K562 (cell line): ENCODE measurements around the gene GLE1. TPM values are rescaled to one million over a fixed set of nuclear protein-coding genes. Genes with fewer than 3 reads are reported as not detected.

Experiments used
- ATAC-seq: fragments of 200-7000 bp; cut with Tn5 transposase; 3 replicates; pipeline ENCODE4 v1.9.1; 2020; ENCODE audit warnings: moderate library complexity
- BruUV-seq: library from RNA; stranded (reverse); fragments of 400-500 nt; replicated peaks from 2 replicates; lab custom pipeline; 2021; lab: Mats Ljungman, UMichigan
- CTCF ChIA-PET: fragments of 300-600 bp; formaldehyde crosslinking; extraction: SDS; loops from one replicate; lab custom pipeline; 2021; ENCODE audit warnings: low intra/inter-chr PET ratio; lab: Yijun Ruan, JAX
- POLR2A ChIA-PET: fragments of 300-600, 350-650 bp; sonication (Branson Sonifier 250); formaldehyde crosslinking; extraction: SDS; loops from one replicate; lab custom pipeline; 2021; ENCODE audit warnings: antibody characterized with exemption, inconsistent platforms; lab: Yijun Ruan, JAX
- DNase-seq, 4 experiments: peaks; one replicate each; pipeline versions ENCODE4 v3.0.0 to v3.0.0-alpha.2; 2011 to 2018; ENCODE audit warnings: low spot score in 3 of 4, mixed read lengths in 3 of 4; ENCODE audit errors: extremely low read depth in 1 of 4
- FAIRE-seq: peaks from 2 replicates; lab custom pipeline; 2011; peaks lifted over from hg19 to GRCh38; lab: Jason Lieb, UNC
- H2AFZ ChIP-seq: 2 replicates; pipeline ENCODE4 v1.6.0; 2011; ENCODE audit warnings: low read depth, low read length, control low read depth, inconsistent platforms
- H3K27ac ChIP-seq: fragments of 200-600 bp; 3 replicates; pipeline ENCODE4 v1.8.0; 2011; ENCODE audit warnings: low read depth, mild to moderate bottlenecking, control low read depth, inconsistent platforms, low read length, moderate library complexity, mixed read lengths; ENCODE audit errors: extremely low read depth
- H3K27me3 ChIP-seq, 2 experiments: fragments of 300-600 bp in 1 of 2; 2 replicates in 1 of 2; 3 replicates in 1 of 2; pipeline versions ENCODE4 v1.6.0 to v1.8.0; 2011; ENCODE audit warnings: inconsistent platforms in 2 of 2, low read length in 2 of 2, mild to moderate bottlenecking in 1 of 2, mixed read lengths in 1 of 2, moderate library complexity in 1 of 2; ENCODE audit not compliant: control insufficient read depth in 2 of 2, insufficient read depth in 2 of 2
- H3K36me3 ChIP-seq: fragments of 300-600 bp; 3 replicates; pipeline ENCODE4 v1.8.0; 2011; ENCODE audit warnings: mild to moderate bottlenecking, low read length, inconsistent platforms; ENCODE audit not compliant: control insufficient read depth, insufficient read depth
- H3K4me1 ChIP-seq, 2 experiments: fragments of 200-600 bp in 1 of 2; replicated peaks in 1 of 2; 2 replicates in 1 of 2; 3 replicates in 1 of 2; pipeline versions ENCODE4 v1.5.1 to v1.8.0; 2011; ENCODE audit warnings: inconsistent platforms in 2 of 2, low read length in 2 of 2, mild to moderate bottlenecking in 1 of 2, mixed read lengths in 1 of 2, moderate library complexity in 1 of 2; ENCODE audit not compliant: control insufficient read depth in 2 of 2, insufficient read depth in 2 of 2
- H3K4me2 ChIP-seq: 2 replicates; pipeline ENCODE4 v1.6.1; 2011; ENCODE audit warnings: low read length, control low read depth, inconsistent platforms, mixed read lengths; ENCODE audit not compliant: insufficient read depth
- H3K4me3 ChIP-seq: fragments of 200-600 bp; sonication (generic), shearing (Covaris generic); 2 replicates; pipeline ENCODE4 v1.5.1; 2016; ENCODE audit warnings: control low read depth, inconsistent platforms
- H3K79me2 ChIP-seq: fragments of 200-600 bp; 3 replicates; pipeline ENCODE4 v1.8.0; 2011; ENCODE audit warnings: low read length, inconsistent platforms; ENCODE audit not compliant: control insufficient read depth, insufficient read depth
- H3K9ac ChIP-seq, 2 experiments: 2 replicates each; pipeline versions ENCODE4 v1.6.0 to v1.6.1; 2011; ENCODE audit warnings: low read depth in 2 of 2, low read length in 2 of 2, control low read depth in 1 of 2, inconsistent platforms in 1 of 2, mild to moderate bottlenecking in 1 of 2, mixed read lengths in 1 of 2; ENCODE audit not compliant: insufficient read depth in 1 of 2
- H3K9me1 ChIP-seq: one replicate; pipeline ENCODE4 v1.6.0; 2011; ENCODE audit warnings: inconsistent platforms, mild to moderate bottlenecking, low read length, moderate library complexity; ENCODE audit not compliant: control insufficient read depth, insufficient read depth
- H3K9me3 ChIP-seq: replicated peaks from 2 replicates; pipeline ENCODE4 v1.5.1; 2011; ENCODE audit warnings: low read depth, low read length, inconsistent platforms; ENCODE audit not compliant: control insufficient read depth, insufficient read depth
- H4K20me1 ChIP-seq: replicated peaks from 2 replicates; pipeline ENCODE4 v1.6.1; 2011; ENCODE audit warnings: low read length, inconsistent platforms, mixed read lengths; ENCODE audit not compliant: control insufficient read depth, insufficient read depth
- BMI1 ChIP-seq: fragments of 150-350 bp; IDR thresholded peaks from 2 replicates; pipeline ENCODE4 v1.6.1; 2014; ENCODE audit warnings: low read length
- E2F3 ChIP-seq: fragments of 250-450 bp; sonication (Bioruptor Pico); IDR thresholded peaks from 2 replicates; pipeline ENCODE4 v1.4.0; 2020; ENCODE audit warnings: mild to moderate bottlenecking
- EP400 ChIP-seq: fragments of 450-650 bp; IDR thresholded peaks from 2 replicates; pipeline ENCODE4 v1.6.1; 2017; ENCODE audit warnings: antibody characterized with exemption, mild to moderate bottlenecking, moderate library complexity
- PCBP2 ChIP-seq: fragments of 200-400 bp; formaldehyde crosslinking; IDR thresholded peaks from 2 replicates; pipeline ENCODE4 v1.6.1; 2018; ENCODE audit warnings: low read length, low read depth, mild to moderate bottlenecking, moderate library complexity; ENCODE audit not compliant: poor library complexity, severe bottlenecking
- POLR2G ChIP-seq: fragments of 200-400 bp; formaldehyde crosslinking; IDR thresholded peaks from 2 replicates; pipeline ENCODE4 v1.6.1; 2017; ENCODE audit warnings: low read depth, mild to moderate bottlenecking, antibody characterized with exemption, low read length, moderate library complexity
- SMARCA5 ChIP-seq: fragments of 450-650 bp; IDR thresholded peaks from 2 replicates; pipeline ENCODE4 v1.6.1; 2016
- YY1 ChIP-seq, 3 experiments: IDR thresholded peaks; 2 replicates each; pipeline ENCODE4 v1.6.1; 2011; ENCODE audit warnings: low read length in 2 of 3, mild to moderate bottlenecking in 2 of 3, moderate library complexity in 2 of 3, borderline replicate concordance in 1 of 3, control low read depth in 1 of 3, low read depth in 1 of 3; ENCODE audit not compliant: insufficient read depth in 3 of 3, insufficient replicate concordance in 2 of 3, control insufficient read depth in 1 of 3, insufficient read length in 1 of 3; ENCODE audit errors: extremely low read depth in 1 of 3
- ZBTB33 ChIP-seq: sonication (generic); formaldehyde crosslinking; IDR thresholded peaks from 2 replicates; pipeline ENCODE4 v1.8.1; 2023; ENCODE audit warnings: mild to moderate bottlenecking, missing genetic modification reagents
- ZNF121 ChIP-seq: sonication (generic); formaldehyde crosslinking; conservative IDR thresholded peaks from 2 replicates; pipeline ENCODE4 v1.8.0; 2022; ENCODE audit warnings: missing genetic modification reagents
- ZNF717 ChIP-seq: fragments of 250-450 bp; sonication (Bioruptor Pico); IDR thresholded peaks from 2 replicates; pipeline ENCODE4 v1.5.0; 2021
- WGBS: fragments of 100-300 bp; shearing (Covaris generic); methylation state at CpG from one replicate; pipeline ENCODE4 v1.1.6; 2016; ENCODE audit warnings: low coverage, mixed read lengths; ENCODE audit not compliant: insufficient coverage; ENCODE audit errors: missing lambda C conversion rate; 5-methylcytosine and 5-hydroxymethylcytosine counted together
- in situ Hi-C: fragments of 300-500 bp; cut with MboI; formaldehyde crosslinking; loops from 4 replicates; pipeline ENCODE4 v1.15.0; 2018; ENCODE audit warnings: inconsistent platforms, mixed read lengths
- intact Hi-C: fragments of 100-400 bp; cut with micrococcal nuclease; formaldehyde crosslinking; loops from 2 replicates; pipeline ENCODE4 v1.14.2; 2022
- polyA plus RNA-seq, 8 experiments: library from polyadenylated mRNA; depleted of rRNA in 4 of 8; stranded (reverse) in 5 of 8; unstranded in 3 of 8; fragments of >200 nt; fragmentation: Nextera tagmentation in 2 of 8; fragmentation: Illumina TruSeq in 1 of 8; extraction: Ambion mirVana in 2 of 8; extraction: Trizol in 1 of 8; gene quantifications; 2 replicates each; pipeline versions ENCODE4 v1.2.1 to v1.2.3, GENCODE V29; 2011 to 2014; ENCODE audit warnings: inconsistent platforms in 1 of 8, missing spikeins in 1 of 8
- total RNA-seq, 7 experiments: library from RNA; depleted of rRNA in 6 of 7; stranded (reverse); fragments of >200 nt in 6 of 7; fragmentation: Illumina TruSeq in 2 of 7; extraction: Trizol in 2 of 7; gene quantifications; 2 replicates each; pipeline versions ENCODE4 v1.2.1 to v1.2.3, GENCODE V29; 2011 to 2021; ENCODE audit warnings: low replicate concordance in 1 of 7
- TF ChIP-seq, protein P1 (sequence below): sonication (generic); formaldehyde crosslinking; IDR thresholded peaks from 2 replicates; pipeline ENCODE4 v1.8.0; 2023; ENCODE audit warnings: mild to moderate bottlenecking, missing genetic modification reagents
- TF ChIP-seq, protein P2 (sequence below): fragments of 450-650 bp; IDR thresholded peaks from 2 replicates; pipeline ENCODE4 v1.6.1; 2018; ENCODE audit warnings: mild to moderate bottlenecking, low read depth; ENCODE audit not compliant: partially characterized antibody

The GLE1 gene
- total and polyA plus RNA-seq, 9 of the 15 experiments (the other 6 are each of a cell fraction or from before 2014, with no cell fraction given): 15.9 to 44.8 (median 37.6) TPM

GRCh38 chr9:128455849-128456612 lies 48.5 kb upstream of the GLE1 start, which contains the start of gene ODF2:
ODF2 (plus strand) TSS chr9:128456006; CDS start chr9:128456092, 86 bp downstream.
- Histone ChIP-seq H3K4me3 (peak within 1 kb of the TSS; percentile 79), H3K27me3 (no peaks in the 10 kb centered on the region), H2AFZ (peak within 1 kb of the TSS; percentile 100), H3K9me3 (no peaks in the 10 kb centered on the region), H3K36me3 (peaks cover 28% of the 10 kb centered on the region), H3K27ac (peak within 1 kb of the TSS; percentile 80), H3K4me2 (peak within 1 kb of the TSS; percentile 97), H3K9ac (peak within 1 kb of the TSS; percentile 76 to 93), H4K20me1 (no peaks in the 10 kb centered on the region; the same call in 1 of the 2 replicates), H3K9me1 (peaks cover 7% of the 10 kb centered on the region), H3K4me1 (peaks cover 6 to 26% of the 10 kb centered on the region in 2 experiments; a peak in 3 of 5 replicates), H3K79me2 (peaks cover 34% of the 10 kb centered on the region)
- CTCF ChIA-PET: no interaction called here
- intact Hi-C loops: loop anchor here (5.0 kb wide), 1 partner anchor 36 kb away; no protein-coding TSS in a partner anchor
- 0% methylated on average over 27 of the region's 82 CpGs for WGBS
- in situ Hi-C loops: no loop called here
- peak; percentile 98 to 99 (median 99) for DNase-seq
- FAIRE-seq: peak; percentile 93
- no TSS peak for BruUV-seq
- ATAC-seq: peak; percentile 96
- POLR2A ChIA-PET: interaction anchor here (0.6 to 1.2 kb wide), 4 partner anchors 9 to 340 kb away, joined by 3 to 5 read pairs (median 3); no protein-coding TSS in a partner anchor
- TF ChIP-seq EP400: peak; percentile 63; the same call in 1 of the 2 replicates
- peak; percentile 61; the same call in 1 of the 2 replicates for TF ChIP-seq BMI1
- TF ChIP-seq POLR2G: peak; percentile 93
- TF ChIP-seq ZNF717: no peak
- TF ChIP-seq YY1 (IDR thresholded peaks at IDR 0.05; ENCODE audit: borderline replicate concordance in 1 of 3, control insufficient read depth in 1 of 3, extremely low read depth in 1 of 3, insufficient read depth in 3 of 3, insufficient read length in 1 of 3, insufficient replicate concordance in 2 of 3, low read depth in 1 of 3, low read length in 2 of 3): peak in 1 of 3 experiments; percentile 56
- TF ChIP-seq E2F3: no peak
- TF ChIP-seq PCBP2: no peak
- TF ChIP-seq SMARCA5: no peak
- TF ChIP-seq, protein P1, sequence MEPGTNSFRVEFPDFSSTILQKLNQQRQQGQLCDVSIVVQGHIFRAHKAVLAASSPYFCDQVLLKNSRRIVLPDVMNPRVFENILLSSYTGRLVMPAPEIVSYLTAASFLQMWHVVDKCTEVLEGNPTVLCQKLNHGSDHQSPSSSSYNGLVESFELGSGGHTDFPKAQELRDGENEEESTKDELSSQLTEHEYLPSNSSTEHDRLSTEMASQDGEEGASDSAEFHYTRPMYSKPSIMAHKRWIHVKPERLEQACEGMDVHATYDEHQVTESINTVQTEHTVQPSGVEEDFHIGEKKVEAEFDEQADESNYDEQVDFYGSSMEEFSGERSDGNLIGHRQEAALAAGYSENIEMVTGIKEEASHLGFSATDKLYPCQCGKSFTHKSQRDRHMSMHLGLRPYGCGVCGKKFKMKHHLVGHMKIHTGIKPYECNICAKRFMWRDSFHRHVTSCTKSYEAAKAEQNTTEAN (CRISPR knock-in tag): no peak
- no peak for TF ChIP-seq ZNF121 (CRISPR knock-in tag)
- TF ChIP-seq, protein P2, sequence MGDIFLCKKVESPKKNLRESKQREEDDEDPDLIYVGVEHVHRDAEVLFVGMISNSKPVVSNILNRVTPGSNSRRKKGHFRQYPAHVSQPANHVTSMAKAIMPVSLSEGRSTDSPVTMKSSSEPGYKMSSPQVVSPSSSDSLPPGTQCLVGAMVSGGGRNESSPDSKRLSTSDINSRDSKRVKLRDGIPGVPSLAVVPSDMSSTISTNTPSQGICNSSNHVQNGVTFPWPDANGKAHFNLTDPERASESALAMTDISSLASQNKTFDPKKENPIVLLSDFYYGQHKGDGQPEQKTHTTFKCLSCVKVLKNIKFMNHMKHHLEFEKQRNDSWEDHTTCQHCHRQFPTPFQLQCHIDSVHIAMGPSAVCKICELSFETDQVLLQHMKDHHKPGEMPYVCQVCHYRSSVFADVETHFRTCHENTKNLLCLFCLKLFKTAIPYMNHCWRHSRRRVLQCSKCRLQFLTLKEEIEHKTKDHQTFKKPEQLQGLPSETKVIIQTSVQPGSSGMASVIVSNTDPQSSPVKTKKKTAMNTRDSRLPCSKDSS: no peak
- 0 out of 2 replicates have a peak, but pooled peaks have one; percentile 45 for TF ChIP-seq ZBTB33 (CRISPR knock-in tag)
